IMR-90 (cell line): Measurements from ENCODE around the gene MICAL3. TPM values are rescaled to one million over a fixed set of nuclear protein-coding genes. Genes with fewer than 3 reads are reported as not detected.
A peak's percentile ranks its signal among the peaks of the same experiment; 100 is the strongest.

Experiments
- ATAC-seq: fragments of 200-7000 bp; cut with Tn5 transposase; 2 replicates; pipeline ENCODE4 v1.9.1; 2020; ENCODE audit warnings: low read depth, mild to moderate bottlenecking, moderate library complexity
- BruUV-seq: library from RNA; stranded (reverse); fragments of 400-500 nt; replicated peaks from 2 replicates; lab custom pipeline; 2021; lab: Mats Ljungman, UMichigan
- CTCF ChIA-PET: fragments of 300-600 bp; formaldehyde crosslinking; extraction: SDS; loops from one replicate; lab custom pipeline; 2021; ENCODE audit warnings: antibody characterized with exemption; lab: Yijun Ruan, JAX
- POLR2A ChIA-PET: fragments of 300-600 bp; sonication (Branson Sonifier 250); formaldehyde crosslinking; loops from one replicate; lab custom pipeline; 2022; ENCODE audit warnings: antibody characterized with exemption; ENCODE audit not compliant: unreplicated experiment; lab: Charles Lee
- DNase-seq: peaks from one replicate; pipeline ENCODE4 v3.0.0; 2013
- H2AFZ ChIP-seq: replicated peaks from 2 replicates; pipeline ENCODE3; 2013; ENCODE audit warnings: low read length, mild to moderate bottlenecking; ENCODE audit not compliant: poor library complexity
- H2AK5ac ChIP-seq: 2 replicates; pipeline ENCODE4 v1.6.1; 2013; ENCODE audit warnings: low read depth, low read length, inconsistent platforms
- H2AK9ac ChIP-seq: replicated peaks from 2 replicates; pipeline ENCODE3; 2013; ENCODE audit warnings: mild to moderate bottlenecking, low read depth, low read length, moderate library complexity; ENCODE audit not compliant: poor library complexity
- H2BK120ac ChIP-seq: 2 replicates; pipeline ENCODE4 v1.6.1; 2013; ENCODE audit warnings: low read depth, low read length, inconsistent platforms
- H2BK15ac ChIP-seq: 3 replicates; pipeline ENCODE4 v1.6.1; 2013; ENCODE audit warnings: low read depth, low read length, inconsistent platforms
- H2BK20ac ChIP-seq: 2 replicates; pipeline ENCODE4 v1.6.1; 2013; ENCODE audit warnings: low read depth, mild to moderate bottlenecking, inconsistent platforms, low read length, moderate library complexity
- H2BK5ac ChIP-seq: 2 replicates; pipeline ENCODE4 v1.6.1; 2013; ENCODE audit warnings: mild to moderate bottlenecking, low read depth, low read length, inconsistent platforms; ENCODE audit not compliant: poor library complexity, severe bottlenecking
- H3K14ac ChIP-seq: replicated peaks from 2 replicates; pipeline ENCODE4 v1.6.1; 2013; ENCODE audit warnings: low read depth, low read length, inconsistent platforms
- H3K18ac ChIP-seq: 2 replicates; pipeline ENCODE4 v1.6.1; 2013; ENCODE audit warnings: low read depth, low read length, control low read depth
- H3K23ac ChIP-seq: 2 replicates; pipeline ENCODE4 v1.6.1; 2013; ENCODE audit warnings: low read depth, low read length, inconsistent platforms
- H3K27ac ChIP-seq: 2 replicates; pipeline ENCODE4 v1.5.1; 2013; ENCODE audit warnings: mild to moderate bottlenecking, control low read depth, low read length; ENCODE audit not compliant: insufficient read depth
- H3K27me3 ChIP-seq: 2 replicates; pipeline ENCODE4 v1.6.1; 2013; ENCODE audit warnings: low read length; ENCODE audit not compliant: control insufficient read depth, insufficient read depth
- H3K36me3 ChIP-seq: 2 replicates; pipeline ENCODE4 v1.6.1; 2013; ENCODE audit warnings: low read length, mixed read lengths; ENCODE audit not compliant: control insufficient read depth, insufficient read depth
- H3K4ac ChIP-seq: 2 replicates; pipeline ENCODE4 v1.6.1; 2013; ENCODE audit warnings: low read depth, low read length, inconsistent platforms
- H3K4me1 ChIP-seq: 2 replicates; pipeline ENCODE4 v1.6.1; 2013; ENCODE audit warnings: low read length, mixed read lengths; ENCODE audit not compliant: control insufficient read depth, insufficient read depth
- H3K4me2 ChIP-seq: 2 replicates; pipeline ENCODE4 v1.6.1; 2013; ENCODE audit warnings: low read depth, mild to moderate bottlenecking, control low read depth, low read length, moderate library complexity
- H3K4me3 ChIP-seq: 2 replicates; pipeline ENCODE4 v1.5.1; 2013; ENCODE audit warnings: low read depth, mild to moderate bottlenecking, control low read depth, low read length, moderate library complexity; ENCODE audit not compliant: insufficient read depth
- H3K56ac ChIP-seq: 2 replicates; pipeline ENCODE4 v1.6.1; 2013; ENCODE audit warnings: low read length, inconsistent platforms; ENCODE audit not compliant: insufficient read depth; ENCODE audit errors: extremely low read depth
- H3K79me1 ChIP-seq, 2 experiments: 2 replicates each; pipeline ENCODE4 v1.6.1; 2013; ENCODE audit warnings: low read length in 2 of 2, inconsistent platforms in 1 of 2, low read depth in 1 of 2
- H3K9ac ChIP-seq: 2 replicates; pipeline ENCODE4 v1.6.1; 2013; ENCODE audit warnings: low read depth, low read length, control low read depth
- H3K9me1 ChIP-seq: 2 replicates; pipeline ENCODE4 v1.6.1; 2013; ENCODE audit warnings: low read length, inconsistent platforms; ENCODE audit not compliant: insufficient read depth
- H3K9me3 ChIP-seq: 2 replicates; pipeline ENCODE4 v1.6.1; 2013; ENCODE audit warnings: low read length; ENCODE audit not compliant: control insufficient read depth, insufficient read depth
- H4K20me1 ChIP-seq: 2 replicates; pipeline ENCODE4 v1.6.1; 2013; ENCODE audit warnings: low read length, inconsistent platforms; ENCODE audit not compliant: insufficient read depth
- H4K5ac ChIP-seq: 2 replicates; pipeline ENCODE4 v1.6.1; 2013; ENCODE audit warnings: mild to moderate bottlenecking, low read depth, low read length, control low read depth
- H4K8ac ChIP-seq, 2 experiments: 2 replicates each; pipeline ENCODE4 v1.6.1; 2013; ENCODE audit warnings: low read depth in 2 of 2, low read length in 2 of 2, control low read depth in 1 of 2, inconsistent platforms in 1 of 2
- H4K91ac ChIP-seq: 2 replicates; pipeline ENCODE4 v1.6.1; 2013; ENCODE audit warnings: low read depth, low read length, inconsistent platforms; ENCODE audit not compliant: insufficient read depth
- BHLHE40 ChIP-seq: fragments of 150-350 bp; IDR thresholded peaks from 2 replicates; pipeline ENCODE4 v1.6.1; 2016; ENCODE audit warnings: mild to moderate bottlenecking, low read depth, low read length
- CEBPB ChIP-seq: IDR thresholded peaks from 2 replicates; pipeline ENCODE4 v1.6.1; 2012; ENCODE audit warnings: low read depth, low read length, improper control_type of control experiment
- CHD1 ChIP-seq: IDR thresholded peaks from 2 replicates; pipeline ENCODE4 v1.6.1; 2012; ENCODE audit warnings: low read depth, low read length, improper control_type of control experiment
- FOS ChIP-seq: fragments of 150-350 bp; IDR thresholded peaks from 2 replicates; pipeline ENCODE4 v1.6.1; 2016; ENCODE audit warnings: low read depth, low read length
- MAFK ChIP-seq: IDR thresholded peaks from 2 replicates; pipeline ENCODE4 v1.6.1; 2012; ENCODE audit warnings: low read depth, low read length, improper control_type of control experiment
- MAZ ChIP-seq: IDR thresholded peaks from 2 replicates; pipeline ENCODE4 v1.6.1; 2012; ENCODE audit warnings: low read depth, mild to moderate bottlenecking, low read length, improper control_type of control experiment, moderate library complexity, borderline replicate concordance
- MXI1 ChIP-seq: IDR thresholded peaks from 2 replicates; pipeline ENCODE4 v1.6.1; 2012; ENCODE audit warnings: low read depth, mild to moderate bottlenecking, low read length, moderate library complexity, borderline replicate concordance
- POLR2A ChIP-seq: IDR thresholded peaks from 2 replicates; pipeline ENCODE4 v1.6.1; 2012; ENCODE audit warnings: mild to moderate bottlenecking, low read depth, low read length
- RAD21 ChIP-seq: IDR thresholded peaks from 2 replicates; pipeline ENCODE4 v1.6.1; 2012; ENCODE audit warnings: low read length, improper control_type of control experiment
- RCOR1 ChIP-seq: IDR thresholded peaks from 2 replicates; pipeline ENCODE4 v1.6.1; 2012; ENCODE audit warnings: mild to moderate bottlenecking, low read length, improper control_type of control experiment; ENCODE audit not compliant: insufficient replicate concordance
- RFX5 ChIP-seq: IDR thresholded peaks from 2 replicates; pipeline ENCODE4 v1.8.0; 2012; ENCODE audit warnings: low read depth, mild to moderate bottlenecking, low read length, moderate library complexity
- WGBS, 2 experiments: methylation state at CpG; one replicate each; pipeline versions ENCODE4 v1.1.5 to v1.1.7; 2013; ENCODE audit warnings: missing lambda C conversion rate in 2 of 2; ENCODE audit not compliant: insufficient read length in 1 of 2; ENCODE audit errors: extremely low coverage in 2 of 2; 5-methylcytosine and 5-hydroxymethylcytosine counted together
- dilution Hi-C: fragments of 300-500 bp; cut with HindIII; formaldehyde crosslinking; loops from one replicate; pipeline ENCODE4 v1.14.3; 2018; ENCODE audit warnings: low sequenced_read_pairs; ENCODE audit not compliant: unreplicated experiment
- in situ Hi-C: fragments of 300-500 bp; cut with MboI; formaldehyde crosslinking; loops from 3 replicates; pipeline ENCODE4 v1.14.3; 2019; ENCODE audit warnings: low sequenced_read_pairs, inconsistent platforms, mixed read lengths
- intact Hi-C: fragments of 100-400 bp; cut with micrococcal nuclease; formaldehyde crosslinking; loops from 2 replicates; pipeline ENCODE4 v1.10.0; 2022
- polyA plus RNA-seq, 3 experiments: library from polyadenylated mRNA; depleted of rRNA; stranded (reverse); fragments of >200 nt; gene quantifications; 2 replicates each; pipeline ENCODE4 v1.2.3, GENCODE V29; 2012; ENCODE audit warnings: low replicate concordance in 1 of 3
- total RNA-seq: library from RNA; depleted of rRNA; stranded (reverse); fragments of >200 nt; gene quantifications from 2 replicates; pipeline ENCODE4 v1.2.3, GENCODE V29; 2012
- TF ChIP-seq, protein P1 (sequence below): fragments of 150-350 bp; IDR thresholded peaks from 2 replicates; pipeline ENCODE4 v1.6.1; 2016; ENCODE audit warnings: low read depth, mild to moderate bottlenecking, low read length, moderate library complexity, borderline replicate concordance

Gene MICAL3
- total and polyA plus RNA-seq, 2 of the 4 experiments (the other 2 are of a cell fraction), result 17.6 to 26.8 TPM

DNA sequence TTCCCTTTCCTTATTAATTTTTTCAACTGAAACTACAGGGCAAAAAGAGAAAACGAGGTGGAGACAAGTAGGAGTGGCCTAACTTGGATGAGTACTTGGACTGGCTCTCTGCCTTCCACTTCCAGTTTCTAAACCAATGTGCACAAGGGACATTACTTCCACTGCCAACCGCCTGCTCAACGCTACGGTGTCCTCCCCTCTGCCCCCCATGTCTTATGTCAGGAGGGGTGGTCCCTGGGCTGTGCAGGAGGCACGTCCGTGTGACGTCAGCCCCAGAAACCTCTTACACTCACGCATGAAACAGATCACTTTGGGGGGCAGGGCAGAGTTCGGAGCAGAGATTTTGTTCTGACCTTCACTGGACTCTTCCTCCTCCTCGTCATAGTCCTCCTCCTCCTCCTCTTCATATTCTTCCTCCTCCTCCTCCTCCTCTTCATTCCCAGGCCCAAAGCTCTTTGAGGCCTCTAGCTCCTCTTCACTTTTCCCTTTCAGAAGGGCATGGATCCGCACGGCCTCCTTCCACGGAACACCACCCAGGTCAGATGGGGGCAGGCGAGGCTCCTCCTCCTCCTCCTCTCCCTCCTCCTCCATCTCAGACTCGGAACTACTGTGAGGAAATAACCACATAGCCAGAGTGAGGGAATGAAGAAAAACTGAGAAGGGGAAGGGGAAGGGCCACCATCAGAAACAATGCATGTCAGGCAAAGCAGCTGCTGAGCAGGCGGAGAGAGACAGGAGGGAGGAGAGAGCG lies 192.7 kb downstream of the MICAL3 start (continued):
- no peak for TF ChIP-seq MAZ

DNA sequence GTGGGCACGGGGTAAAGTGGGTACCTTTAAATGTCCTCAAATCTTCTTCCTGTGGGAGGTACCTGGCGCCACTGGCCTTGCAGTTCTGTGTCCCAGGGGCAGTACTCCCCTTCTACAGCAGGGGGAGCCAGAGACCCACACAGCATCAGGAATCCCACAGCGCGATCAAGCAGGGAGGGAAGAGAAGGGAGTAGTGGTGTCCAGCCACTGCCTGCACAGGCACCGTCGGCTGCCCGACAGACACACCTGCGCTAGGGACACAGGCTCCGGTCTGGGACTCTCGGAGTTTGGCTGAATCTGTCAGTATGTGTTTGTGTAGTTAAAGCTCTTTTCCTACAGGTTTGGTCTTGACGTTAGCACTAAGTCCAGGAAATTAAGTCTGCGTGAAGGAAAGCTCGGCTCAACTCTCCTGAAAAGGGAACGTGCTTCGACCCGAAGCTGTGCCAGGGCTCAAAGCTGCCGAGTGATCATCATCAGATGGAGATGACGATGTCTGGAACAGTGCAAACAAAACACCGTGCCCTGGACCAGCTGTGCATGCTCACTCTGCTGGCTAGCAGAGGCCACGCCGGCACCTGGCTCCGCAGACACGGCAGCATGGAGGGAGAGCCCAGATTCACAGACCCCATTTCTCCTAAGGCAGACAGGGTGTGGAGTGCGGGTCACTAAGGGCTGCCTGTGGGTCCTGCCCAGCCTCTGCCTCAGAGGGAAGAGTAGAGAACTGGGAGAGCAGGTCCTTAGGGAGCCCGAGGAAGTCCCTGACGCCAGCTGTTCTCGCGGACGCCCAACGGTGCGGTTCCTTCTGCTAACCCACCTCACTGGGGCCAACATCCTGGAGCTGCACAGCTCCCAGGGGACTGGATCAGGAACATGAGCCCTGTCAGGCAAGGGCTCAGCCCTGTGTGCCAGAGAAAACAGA lies 194.1 kb downstream of the MICAL3 start:
- Histone ChIP-seq H2BK5ac (no peak overlapping the region), H3K36me3 (peaks cover 13% of the 10 kb centered on the region), H4K5ac (no peak overlapping the region), H2AK9ac (no peak overlapping the region), H2AFZ (peak overlapping the region; percentile 53), H3K27me3 (no peaks in the 10 kb centered on the region), H3K4me2 (no peak overlapping the region), H3K4me3 (no peak overlapping the region), H3K23ac (no peak overlapping the region), H2AK5ac (no peak overlapping the region), H2BK15ac (no peak overlapping the region), H3K27ac (no peak overlapping the region), H2BK120ac (no peak overlapping the region), H4K8ac (no peak overlapping the region), H3K9ac (no peak overlapping the region), H3K4ac (no peak overlapping the region), H3K79me1 (no peaks in the 10 kb centered on the region), H3K56ac (no peak overlapping the region), H3K9me3 (no peaks in the 10 kb centered on the region), H4K91ac (no peak overlapping the region), H3K18ac (no peak overlapping the region), H3K4me1 (no peaks in the 10 kb centered on the region), H4K20me1 (no peaks in the 10 kb centered on the region), H2BK20ac (no peak overlapping the region), H3K14ac (no peak overlapping the region), H3K9me1 (no peaks in the 10 kb centered on the region)
- dilution Hi-C loops (no loop called here), in situ Hi-C loops (loop anchor here (5.0 kb wide), 1 partner anchor 242 kb away; no protein-coding TSS in a partner anchor), intact Hi-C loops (loop anchor here (1.0 kb wide), 2 partner anchors 194 to 246 kb away; partner anchors contain the start of gene MICAL3)
- WGBS, 2 experiments, result 53% methylated on average over 11 of the region's 31 CpGs; no CpG with 5 or more reads in 1 of the 2 experiments
- BruUV-seq, result no TSS peak
- peak; percentile 75 for DNase-seq
- POLR2A ChIA-PET, result no interaction called here
- ATAC-seq, result peak; percentile 100
- CTCF ChIA-PET, result interaction anchor here (0.6 to 2.6 kb wide), 12 partner anchors 16 to 321 kb away, joined by 3 to 22 read pairs (median 3); partner anchors contain the start of gene PEX26
- TF ChIP-seq FOS, result no peak
- TF ChIP-seq RCOR1, result no peak
- no peak for TF ChIP-seq MXI1
- TF ChIP-seq MAFK, result no peak
- no peak for TF ChIP-seq MAZ
- TF ChIP-seq CHD1, result no peak
- no peak for TF ChIP-seq RFX5
- TF ChIP-seq POLR2A, result no peak; the same call in 1 of the 2 replicates
- no peak for TF ChIP-seq CEBPB
- TF ChIP-seq, protein P1, sequence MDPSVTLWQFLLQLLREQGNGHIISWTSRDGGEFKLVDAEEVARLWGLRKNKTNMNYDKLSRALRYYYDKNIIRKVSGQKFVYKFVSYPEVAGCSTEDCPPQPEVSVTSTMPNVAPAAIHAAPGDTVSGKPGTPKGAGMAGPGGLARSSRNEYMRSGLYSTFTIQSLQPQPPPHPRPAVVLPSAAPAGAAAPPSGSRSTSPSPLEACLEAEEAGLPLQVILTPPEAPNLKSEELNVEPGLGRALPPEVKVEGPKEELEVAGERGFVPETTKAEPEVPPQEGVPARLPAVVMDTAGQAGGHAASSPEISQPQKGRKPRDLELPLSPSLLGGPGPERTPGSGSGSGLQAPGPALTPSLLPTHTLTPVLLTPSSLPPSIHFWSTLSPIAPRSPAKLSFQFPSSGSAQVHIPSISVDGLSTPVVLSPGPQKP, result no peak
- TF ChIP-seq RAD21, result peak; percentile 98
- no peak for TF ChIP-seq BHLHE40
